ENCODE measurements around the gene GPRC5C.
A peak's percentile ranks its signal among the peaks of the same experiment; 100 is the strongest.

The GPRC5C gene

DNA sequence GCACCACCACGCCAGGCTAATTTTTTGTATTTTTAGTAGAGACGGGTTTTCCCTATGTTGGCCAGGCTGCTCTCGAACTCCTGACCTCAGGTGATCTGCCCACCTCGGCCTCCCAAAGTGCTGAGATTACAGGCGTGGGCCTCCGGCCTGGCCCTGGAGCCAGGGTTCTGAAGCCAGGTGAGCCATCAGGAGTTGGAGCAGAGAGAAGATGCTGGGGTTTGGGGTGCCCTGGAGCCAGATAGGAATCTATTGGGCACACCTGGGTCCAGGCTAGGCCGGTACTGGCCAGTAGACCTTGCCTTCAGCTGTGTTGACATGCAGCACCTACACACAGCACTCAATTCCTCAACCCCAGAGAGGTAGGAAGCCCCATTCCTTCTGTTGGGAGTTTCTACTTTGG, 29.1 kb downstream of the GPRC5C start:
- Histone ChIP-seq H3K4me3 (ENCODE audit: low read depth in 1 of 2, low read length in 2 of 2) (no peak overlapping the region), H4K20me1 (ENCODE audit: insufficient read depth, low read length) (peaks cover 40% of the 10 kb centered on the region), H3K36me3 (ENCODE audit: insufficient read depth, low read length) (no peaks in the 10 kb centered on the region), H3K79me2 (ENCODE audit: insufficient read depth, low read length) (no peaks in the 10 kb centered on the region), H3K27ac (ENCODE audit: low read length) (no peak overlapping the region), H3K9ac (ENCODE audit: low read depth, low read length) (no peak overlapping the region), H3K4me1 (ENCODE audit: insufficient read depth, low read length) (peaks cover 44% of the 10 kb centered on the region), H2AFZ (ENCODE audit: low read depth, low read length) (no peak overlapping the region), H3K9me3 (ENCODE audit: insufficient read depth, low read length, severe bottlenecking) (no peaks in the 10 kb centered on the region), H3K27me3 (ENCODE audit: insufficient read depth, low read length, poor library complexity) (peaks cover 7% of the 10 kb centered on the region), H3K4me2 (ENCODE audit: insufficient read depth, low read length) (no peak overlapping the region)
- no peak for DNase-seq
- no peak for ATAC-seq (ENCODE audit: insufficient read depth, low read depth)
- TF ChIP-seq, protein P1, sequence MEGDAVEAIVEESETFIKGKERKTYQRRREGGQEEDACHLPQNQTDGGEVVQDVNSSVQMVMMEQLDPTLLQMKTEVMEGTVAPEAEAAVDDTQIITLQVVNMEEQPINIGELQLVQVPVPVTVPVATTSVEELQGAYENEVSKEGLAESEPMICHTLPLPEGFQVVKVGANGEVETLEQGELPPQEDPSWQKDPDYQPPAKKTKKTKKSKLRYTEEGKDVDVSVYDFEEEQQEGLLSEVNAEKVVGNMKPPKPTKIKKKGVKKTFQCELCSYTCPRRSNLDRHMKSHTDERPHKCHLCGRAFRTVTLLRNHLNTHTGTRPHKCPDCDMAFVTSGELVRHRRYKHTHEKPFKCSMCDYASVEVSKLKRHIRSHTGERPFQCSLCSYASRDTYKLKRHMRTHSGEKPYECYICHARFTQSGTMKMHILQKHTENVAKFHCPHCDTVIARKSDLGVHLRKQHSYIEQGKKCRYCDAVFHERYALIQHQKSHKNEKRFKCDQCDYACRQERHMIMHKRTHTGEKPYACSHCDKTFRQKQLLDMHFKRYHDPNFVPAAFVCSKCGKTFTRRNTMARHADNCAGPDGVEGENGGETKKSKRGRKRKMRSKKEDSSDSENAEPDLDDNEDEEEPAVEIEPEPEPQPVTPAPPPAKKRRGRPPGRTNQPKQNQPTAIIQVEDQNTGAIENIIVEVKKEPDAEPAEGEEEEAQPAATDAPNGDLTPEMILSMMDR (IDR thresholded peaks at IDR 0.05; ENCODE audit: borderline replicate concordance, extremely low read depth, low read length, poor library complexity, severe bottlenecking), result no peak
- no peak for TF ChIP-seq EZH2 (IDR thresholded peaks at IDR 0.05; ENCODE audit: borderline replicate concordance, low read depth, low read length, severe bottlenecking)

DNA sequence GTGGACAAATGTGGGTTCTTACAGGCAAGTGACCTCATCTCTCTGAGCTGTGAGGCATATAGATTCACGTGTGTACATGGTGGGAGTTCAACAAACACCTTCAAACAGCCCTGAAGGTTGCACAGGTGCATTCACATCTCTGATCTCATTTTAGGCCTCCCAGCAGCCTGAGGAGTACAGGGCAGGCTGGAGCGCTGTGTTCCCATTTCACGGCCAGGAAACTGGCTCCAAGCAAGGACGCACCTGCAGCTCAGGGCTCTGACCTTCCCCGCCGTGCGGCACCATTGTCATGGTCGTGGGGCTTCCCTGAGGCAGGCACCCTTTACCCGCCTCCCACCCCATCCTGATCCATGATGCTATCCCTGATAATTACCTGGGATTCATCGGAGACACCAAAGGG, 29.7 kb downstream of the GPRC5C start:
- H3K9ac ChIP-seq (ENCODE audit: low read depth, low read length), result no peak overlapping the region
- no peaks in the 10 kb centered on the region for H3K9me3 ChIP-seq (ENCODE audit: insufficient read depth, low read length, severe bottlenecking)
- H3K79me2 ChIP-seq (ENCODE audit: insufficient read depth, low read length), result 0 out of 2 replicates have a peak, but pooled peaks cover 2% of the 10 kb centered on the region
- H3K36me3 ChIP-seq (ENCODE audit: insufficient read depth, low read length), result no peaks in the 10 kb centered on the region
- TF ChIP-seq, protein P1 (IDR thresholded peaks at IDR 0.05; ENCODE audit: borderline replicate concordance, extremely low read depth, low read length, poor library complexity, severe bottlenecking), result no peak
- no peak for TF ChIP-seq EZH2 (IDR thresholded peaks at IDR 0.05; ENCODE audit: borderline replicate concordance, low read depth, low read length, severe bottlenecking)
- peaks cover 14% of the 10 kb centered on the region for H3K27me3 ChIP-seq (ENCODE audit: insufficient read depth, low read length, poor library complexity)
- peaks cover 51% of the 10 kb centered on the region for H3K4me1 ChIP-seq (ENCODE audit: insufficient read depth, low read length)
- no peak for ATAC-seq (ENCODE audit: insufficient read depth, low read depth)
- H4K20me1 ChIP-seq (ENCODE audit: insufficient read depth, low read length), result peaks cover 46% of the 10 kb centered on the region
- DNase-seq, result no peak
- no peak overlapping the region for H2AFZ ChIP-seq (ENCODE audit: low read depth, low read length)
- H3K4me3 ChIP-seq (ENCODE audit: low read depth in 1 of 2, low read length in 2 of 2), result no peak overlapping the region
- no peak overlapping the region for H3K4me2 ChIP-seq (ENCODE audit: insufficient read depth, low read length)
- no peak overlapping the region for H3K27ac ChIP-seq (ENCODE audit: low read length)

DNA sequence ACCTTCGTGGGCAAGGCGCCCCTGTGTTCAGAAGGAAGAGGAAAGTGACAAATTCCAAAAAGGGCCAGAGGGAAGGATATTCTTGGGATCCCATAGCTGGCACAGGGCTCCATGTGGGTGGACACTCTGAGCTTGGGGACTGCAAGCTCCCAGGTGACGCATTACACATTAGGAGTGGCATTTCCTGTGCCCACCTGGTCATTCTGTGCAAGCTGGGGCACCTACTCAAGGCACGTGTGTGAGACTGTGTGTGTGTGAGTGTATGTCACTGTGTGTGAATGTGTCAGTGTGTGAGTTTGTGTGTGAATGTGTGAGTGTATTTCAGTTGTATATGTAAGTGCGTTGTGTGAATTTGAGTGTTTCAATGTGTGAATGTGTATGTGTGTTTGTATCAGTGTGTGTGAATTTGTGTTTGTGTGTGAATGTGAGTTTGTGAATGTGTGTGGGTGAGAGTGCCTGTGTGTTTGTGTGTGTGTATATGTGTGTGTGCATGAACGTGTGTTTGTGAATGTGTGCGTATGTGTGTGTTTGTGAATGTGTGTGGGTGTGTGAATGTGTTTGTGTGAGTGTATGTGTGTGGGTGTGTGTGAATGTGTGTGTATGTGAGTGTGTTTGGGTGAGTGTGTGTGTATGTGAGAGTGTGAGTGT, 33.0 kb downstream of the GPRC5C start:
- no peak for TF ChIP-seq EZH2 (IDR thresholded peaks at IDR 0.05; ENCODE audit: borderline replicate concordance, low read depth, low read length, severe bottlenecking)
- Histone ChIP-seq H3K4me1 (ENCODE audit: insufficient read depth, low read length) (peaks cover 61% of the 10 kb centered on the region), H3K4me3 (ENCODE audit: low read depth in 1 of 2, low read length in 2 of 2) (no peak overlapping the region), H4K20me1 (ENCODE audit: insufficient read depth, low read length) (peaks cover 39% of the 10 kb centered on the region), H3K36me3 (ENCODE audit: insufficient read depth, low read length) (no peaks in the 10 kb centered on the region), H3K9ac (ENCODE audit: low read depth, low read length) (no peak overlapping the region), H2AFZ (ENCODE audit: low read depth, low read length) (no peak overlapping the region), H3K79me2 (ENCODE audit: insufficient read depth, low read length) (peaks cover 6% of the 10 kb centered on the region; the same call in 1 of the 2 replicates), H3K4me2 (ENCODE audit: insufficient read depth, low read length) (no peak overlapping the region), H3K27ac (ENCODE audit: low read length) (peak overlapping the region; percentile 14; the same call in 1 of the 2 replicates), H3K9me3 (ENCODE audit: insufficient read depth, low read length, severe bottlenecking) (no peaks in the 10 kb centered on the region), H3K27me3 (ENCODE audit: insufficient read depth, low read length, poor library complexity) (peaks cover 25% of the 10 kb centered on the region)
- ATAC-seq (ENCODE audit: insufficient read depth, low read depth), result no peak
- DNase-seq, result no peak

DNA sequence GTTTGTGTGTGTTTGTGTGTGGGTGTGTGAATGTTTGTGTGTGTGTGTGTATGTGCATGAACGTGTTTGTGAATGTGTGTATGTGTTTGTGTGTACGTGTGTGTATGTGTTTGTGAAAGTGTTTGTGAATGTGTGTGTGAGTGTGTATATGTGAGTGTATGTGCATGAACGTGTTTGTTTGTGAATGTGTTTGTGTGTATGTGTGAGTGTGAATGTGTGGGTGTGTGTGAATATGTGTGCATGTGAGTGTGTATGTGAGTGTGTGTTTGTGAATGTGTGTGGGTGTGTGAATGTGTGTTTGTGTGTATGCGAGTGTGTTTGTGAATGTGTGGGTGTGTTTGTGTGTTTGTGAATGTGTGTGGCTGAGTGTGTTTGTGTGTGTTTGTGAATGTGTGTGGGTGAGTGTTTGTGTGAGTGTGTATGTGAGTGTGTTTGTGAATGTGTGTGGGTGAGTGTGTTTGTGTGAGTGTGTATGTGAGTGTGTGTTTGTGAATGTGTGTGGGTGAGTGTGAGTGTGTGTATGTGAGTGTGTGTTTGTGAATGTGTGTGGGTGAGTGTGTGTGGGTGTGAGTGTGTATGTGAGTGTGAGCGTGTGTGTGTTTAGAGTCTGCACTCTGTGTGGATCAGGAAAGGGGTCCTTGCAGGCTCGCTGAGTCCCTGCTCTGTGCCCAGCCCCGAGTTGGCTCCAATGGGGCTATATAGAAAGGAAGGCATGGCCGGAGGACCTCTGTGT, 33.7 kb downstream of the GPRC5C start:
- Histone ChIP-seq H2AFZ (ENCODE audit: low read depth, low read length) (no peak overlapping the region), H3K4me2 (ENCODE audit: insufficient read depth, low read length) (peak overlapping the region; percentile 64)

More for the DNA sequence above, 33.7 kb downstream of the GPRC5C start:
- ATAC-seq (ENCODE audit: insufficient read depth, low read depth) (no peak), DNase-seq (no peak)
- H3K4me3 ChIP-seq (ENCODE audit: low read depth in 1 of 2, low read length in 2 of 2), result peak overlapping the region in 1 of 2 experiments; percentile 56; a peak in 2 of 4 replicates
- peaks cover 36% of the 10 kb centered on the region for H4K20me1 ChIP-seq (ENCODE audit: insufficient read depth, low read length)
- H3K36me3 ChIP-seq (ENCODE audit: insufficient read depth, low read length), result no peaks in the 10 kb centered on the region
- TF ChIP-seq, protein P1 (IDR thresholded peaks at IDR 0.05; ENCODE audit: borderline replicate concordance, extremely low read depth, low read length, poor library complexity, severe bottlenecking), result no peak
- no peak for TF ChIP-seq EZH2 (IDR thresholded peaks at IDR 0.05; ENCODE audit: borderline replicate concordance, low read depth, low read length, severe bottlenecking)
- H3K4me1 ChIP-seq (ENCODE audit: insufficient read depth, low read length), result peaks cover 64% of the 10 kb centered on the region
- peaks cover 31% of the 10 kb centered on the region for H3K27me3 ChIP-seq (ENCODE audit: insufficient read depth, low read length, poor library complexity)
- no peaks in the 10 kb centered on the region for H3K9me3 ChIP-seq (ENCODE audit: insufficient read depth, low read length, severe bottlenecking)
- H3K79me2 ChIP-seq (ENCODE audit: insufficient read depth, low read length), result peaks cover 7% of the 10 kb centered on the region; the same call in 1 of the 2 replicates
- H3K9ac ChIP-seq (ENCODE audit: low read depth, low read length), result peak overlapping the region; percentile 52
- H3K27ac ChIP-seq (ENCODE audit: low read length), result peak overlapping the region; percentile 0; the same call in 1 of the 2 replicates

Measured in DND-41 (cell line).